ENCODE results near the gene ACTR6. TPM values are rescaled to one million over a fixed set of nuclear protein-coding genes. Genes with fewer than 3 reads are reported as not detected.

ACTR6 gene
- total and polyA plus RNA-seq, 9 of the 15 experiments (the other 6 are each of a cell fraction or from before 2014, with no cell fraction given): 26.1 to 109 (median 70.9) TPM

DNA sequence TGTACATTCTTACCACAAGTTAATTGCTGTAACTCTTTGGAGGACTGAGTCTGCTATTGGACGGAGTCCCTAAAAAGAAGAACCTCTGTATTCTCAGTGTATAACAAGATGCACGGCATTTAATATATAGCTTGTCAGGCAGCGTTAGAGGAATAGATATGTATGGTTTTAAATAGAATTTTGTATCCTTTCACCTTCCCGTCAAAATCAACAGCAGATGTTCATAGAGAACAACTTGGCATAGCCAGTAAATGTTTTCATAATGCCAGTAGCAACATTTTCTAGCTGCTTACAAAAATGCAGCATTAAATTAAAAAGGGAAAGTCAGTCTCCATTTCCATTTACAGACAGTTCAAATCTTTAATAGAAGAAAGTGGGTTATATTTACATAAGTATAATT lies 73.2 kb downstream of the ACTR6 start (continued):
- TF ChIP-seq, protein P1, sequence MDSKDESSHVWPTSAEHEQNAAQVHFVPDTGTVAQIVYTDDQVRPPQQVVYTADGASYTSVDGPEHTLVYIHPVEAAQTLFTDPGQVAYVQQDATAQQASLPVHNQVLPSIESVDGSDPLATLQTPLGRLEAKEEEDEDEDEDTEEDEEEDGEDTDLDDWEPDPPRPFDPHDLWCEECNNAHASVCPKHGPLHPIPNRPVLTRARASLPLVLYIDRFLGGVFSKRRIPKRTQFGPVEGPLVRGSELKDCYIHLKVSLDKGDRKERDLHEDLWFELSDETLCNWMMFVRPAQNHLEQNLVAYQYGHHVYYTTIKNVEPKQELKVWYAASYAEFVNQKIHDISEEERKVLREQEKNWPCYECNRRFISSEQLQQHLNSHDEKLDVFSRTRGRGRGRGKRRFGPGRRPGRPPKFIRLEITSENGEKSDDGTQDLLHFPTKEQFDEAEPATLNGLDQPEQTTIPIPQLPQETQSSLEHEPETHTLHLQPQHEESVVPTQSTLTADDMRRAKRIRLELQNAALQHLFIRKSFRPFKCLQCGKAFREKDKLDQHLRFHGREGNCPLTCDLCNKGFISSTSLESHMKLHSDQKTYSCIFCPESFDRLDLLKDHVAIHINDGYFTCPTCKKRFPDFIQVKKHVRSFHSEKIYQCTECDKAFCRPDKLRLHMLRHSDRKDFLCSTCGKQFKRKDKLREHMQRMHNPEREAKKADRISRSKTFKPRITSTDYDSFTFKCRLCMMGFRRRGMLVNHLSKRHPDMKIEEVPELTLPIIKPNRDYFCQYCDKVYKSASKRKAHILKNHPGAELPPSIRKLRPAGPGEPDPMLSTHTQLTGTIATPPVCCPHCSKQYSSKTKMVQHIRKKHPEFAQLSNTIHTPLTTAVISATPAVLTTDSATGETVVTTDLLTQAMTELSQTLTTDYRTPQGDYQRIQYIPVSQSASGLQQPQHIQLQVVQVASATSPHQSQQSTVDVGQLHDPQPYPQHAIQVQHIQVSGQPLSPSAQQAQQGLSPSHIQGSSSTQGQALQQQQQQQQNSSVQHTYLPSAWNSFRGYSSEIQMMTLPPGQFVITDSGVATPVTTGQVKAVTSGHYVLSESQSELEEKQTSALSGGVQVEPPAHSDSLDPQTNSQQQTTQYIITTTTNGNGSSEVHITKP (IDR thresholded peaks at IDR 0.05; ENCODE audit: partially characterized antibody): no peak
- TF ChIP-seq ZKSCAN3 (CRISPR knock-in tag; IDR thresholded peaks at IDR 0.05): no peak
- TF ChIP-seq KDM5B (IDR thresholded peaks at IDR 0.05; ENCODE audit: insufficient replicate concordance, low read depth, low read length): no peak
- TF ChIP-seq HMG20B (CRISPR knock-in tag; IDR thresholded peaks at IDR 0.05): no peak
- TF ChIP-seq GABPB1 (CRISPR knock-in tag; IDR thresholded peaks at IDR 0.05): no peak
- no peak for TF ChIP-seq HIVEP1 (CRISPR knock-in tag; IDR thresholded peaks at IDR 0.05)
- TF ChIP-seq NCOA1 (IDR thresholded peaks at IDR 0.05; ENCODE audit: low read depth): no peak
- TF ChIP-seq, protein P2, sequence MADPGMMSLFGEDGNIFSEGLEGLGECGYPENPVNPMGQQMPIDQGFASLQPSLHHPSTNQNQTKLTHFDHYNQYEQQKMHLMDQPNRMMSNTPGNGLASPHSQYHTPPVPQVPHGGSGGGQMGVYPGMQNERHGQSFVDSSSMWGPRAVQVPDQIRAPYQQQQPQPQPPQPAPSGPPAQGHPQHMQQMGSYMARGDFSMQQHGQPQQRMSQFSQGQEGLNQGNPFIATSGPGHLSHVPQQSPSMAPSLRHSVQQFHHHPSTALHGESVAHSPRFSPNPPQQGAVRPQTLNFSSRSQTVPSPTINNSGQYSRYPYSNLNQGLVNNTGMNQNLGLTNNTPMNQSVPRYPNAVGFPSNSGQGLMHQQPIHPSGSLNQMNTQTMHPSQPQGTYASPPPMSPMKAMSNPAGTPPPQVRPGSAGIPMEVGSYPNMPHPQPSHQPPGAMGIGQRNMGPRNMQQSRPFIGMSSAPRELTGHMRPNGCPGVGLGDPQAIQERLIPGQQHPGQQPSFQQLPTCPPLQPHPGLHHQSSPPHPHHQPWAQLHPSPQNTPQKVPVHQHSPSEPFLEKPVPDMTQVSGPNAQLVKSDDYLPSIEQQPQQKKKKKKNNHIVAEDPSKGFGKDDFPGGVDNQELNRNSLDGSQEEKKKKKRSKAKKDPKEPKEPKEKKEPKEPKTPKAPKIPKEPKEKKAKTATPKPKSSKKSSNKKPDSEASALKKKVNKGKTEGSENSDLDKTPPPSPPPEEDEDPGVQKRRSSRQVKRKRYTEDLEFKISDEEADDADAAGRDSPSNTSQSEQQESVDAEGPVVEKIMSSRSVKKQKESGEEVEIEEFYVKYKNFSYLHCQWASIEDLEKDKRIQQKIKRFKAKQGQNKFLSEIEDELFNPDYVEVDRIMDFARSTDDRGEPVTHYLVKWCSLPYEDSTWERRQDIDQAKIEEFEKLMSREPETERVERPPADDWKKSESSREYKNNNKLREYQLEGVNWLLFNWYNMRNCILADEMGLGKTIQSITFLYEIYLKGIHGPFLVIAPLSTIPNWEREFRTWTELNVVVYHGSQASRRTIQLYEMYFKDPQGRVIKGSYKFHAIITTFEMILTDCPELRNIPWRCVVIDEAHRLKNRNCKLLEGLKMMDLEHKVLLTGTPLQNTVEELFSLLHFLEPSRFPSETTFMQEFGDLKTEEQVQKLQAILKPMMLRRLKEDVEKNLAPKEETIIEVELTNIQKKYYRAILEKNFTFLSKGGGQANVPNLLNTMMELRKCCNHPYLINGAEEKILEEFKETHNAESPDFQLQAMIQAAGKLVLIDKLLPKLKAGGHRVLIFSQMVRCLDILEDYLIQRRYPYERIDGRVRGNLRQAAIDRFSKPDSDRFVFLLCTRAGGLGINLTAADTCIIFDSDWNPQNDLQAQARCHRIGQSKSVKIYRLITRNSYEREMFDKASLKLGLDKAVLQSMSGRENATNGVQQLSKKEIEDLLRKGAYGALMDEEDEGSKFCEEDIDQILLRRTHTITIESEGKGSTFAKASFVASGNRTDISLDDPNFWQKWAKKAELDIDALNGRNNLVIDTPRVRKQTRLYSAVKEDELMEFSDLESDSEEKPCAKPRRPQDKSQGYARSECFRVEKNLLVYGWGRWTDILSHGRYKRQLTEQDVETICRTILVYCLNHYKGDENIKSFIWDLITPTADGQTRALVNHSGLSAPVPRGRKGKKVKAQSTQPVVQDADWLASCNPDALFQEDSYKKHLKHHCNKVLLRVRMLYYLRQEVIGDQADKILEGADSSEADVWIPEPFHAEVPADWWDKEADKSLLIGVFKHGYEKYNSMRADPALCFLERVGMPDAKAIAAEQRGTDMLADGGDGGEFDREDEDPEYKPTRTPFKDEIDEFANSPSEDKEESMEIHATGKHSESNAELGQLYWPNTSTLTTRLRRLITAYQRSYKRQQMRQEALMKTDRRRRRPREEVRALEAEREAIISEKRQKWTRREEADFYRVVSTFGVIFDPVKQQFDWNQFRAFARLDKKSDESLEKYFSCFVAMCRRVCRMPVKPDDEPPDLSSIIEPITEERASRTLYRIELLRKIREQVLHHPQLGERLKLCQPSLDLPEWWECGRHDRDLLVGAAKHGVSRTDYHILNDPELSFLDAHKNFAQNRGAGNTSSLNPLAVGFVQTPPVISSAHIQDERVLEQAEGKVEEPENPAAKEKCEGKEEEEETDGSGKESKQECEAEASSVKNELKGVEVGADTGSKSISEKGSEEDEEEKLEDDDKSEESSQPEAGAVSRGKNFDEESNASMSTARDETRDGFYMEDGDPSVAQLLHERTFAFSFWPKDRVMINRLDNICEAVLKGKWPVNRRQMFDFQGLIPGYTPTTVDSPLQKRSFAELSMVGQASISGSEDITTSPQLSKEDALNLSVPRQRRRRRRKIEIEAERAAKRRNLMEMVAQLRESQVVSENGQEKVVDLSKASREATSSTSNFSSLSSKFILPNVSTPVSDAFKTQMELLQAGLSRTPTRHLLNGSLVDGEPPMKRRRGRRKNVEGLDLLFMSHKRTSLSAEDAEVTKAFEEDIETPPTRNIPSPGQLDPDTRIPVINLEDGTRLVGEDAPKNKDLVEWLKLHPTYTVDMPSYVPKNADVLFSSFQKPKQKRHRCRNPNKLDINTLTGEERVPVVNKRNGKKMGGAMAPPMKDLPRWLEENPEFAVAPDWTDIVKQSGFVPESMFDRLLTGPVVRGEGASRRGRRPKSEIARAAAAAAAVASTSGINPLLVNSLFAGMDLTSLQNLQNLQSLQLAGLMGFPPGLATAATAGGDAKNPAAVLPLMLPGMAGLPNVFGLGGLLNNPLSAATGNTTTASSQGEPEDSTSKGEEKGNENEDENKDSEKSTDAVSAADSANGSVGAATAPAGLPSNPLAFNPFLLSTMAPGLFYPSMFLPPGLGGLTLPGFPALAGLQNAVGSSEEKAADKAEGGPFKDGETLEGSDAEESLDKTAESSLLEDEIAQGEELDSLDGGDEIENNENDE (IDR thresholded peaks at IDR 0.05; ENCODE audit: low read depth, low read length): no peak
- TF ChIP-seq, protein P3, sequence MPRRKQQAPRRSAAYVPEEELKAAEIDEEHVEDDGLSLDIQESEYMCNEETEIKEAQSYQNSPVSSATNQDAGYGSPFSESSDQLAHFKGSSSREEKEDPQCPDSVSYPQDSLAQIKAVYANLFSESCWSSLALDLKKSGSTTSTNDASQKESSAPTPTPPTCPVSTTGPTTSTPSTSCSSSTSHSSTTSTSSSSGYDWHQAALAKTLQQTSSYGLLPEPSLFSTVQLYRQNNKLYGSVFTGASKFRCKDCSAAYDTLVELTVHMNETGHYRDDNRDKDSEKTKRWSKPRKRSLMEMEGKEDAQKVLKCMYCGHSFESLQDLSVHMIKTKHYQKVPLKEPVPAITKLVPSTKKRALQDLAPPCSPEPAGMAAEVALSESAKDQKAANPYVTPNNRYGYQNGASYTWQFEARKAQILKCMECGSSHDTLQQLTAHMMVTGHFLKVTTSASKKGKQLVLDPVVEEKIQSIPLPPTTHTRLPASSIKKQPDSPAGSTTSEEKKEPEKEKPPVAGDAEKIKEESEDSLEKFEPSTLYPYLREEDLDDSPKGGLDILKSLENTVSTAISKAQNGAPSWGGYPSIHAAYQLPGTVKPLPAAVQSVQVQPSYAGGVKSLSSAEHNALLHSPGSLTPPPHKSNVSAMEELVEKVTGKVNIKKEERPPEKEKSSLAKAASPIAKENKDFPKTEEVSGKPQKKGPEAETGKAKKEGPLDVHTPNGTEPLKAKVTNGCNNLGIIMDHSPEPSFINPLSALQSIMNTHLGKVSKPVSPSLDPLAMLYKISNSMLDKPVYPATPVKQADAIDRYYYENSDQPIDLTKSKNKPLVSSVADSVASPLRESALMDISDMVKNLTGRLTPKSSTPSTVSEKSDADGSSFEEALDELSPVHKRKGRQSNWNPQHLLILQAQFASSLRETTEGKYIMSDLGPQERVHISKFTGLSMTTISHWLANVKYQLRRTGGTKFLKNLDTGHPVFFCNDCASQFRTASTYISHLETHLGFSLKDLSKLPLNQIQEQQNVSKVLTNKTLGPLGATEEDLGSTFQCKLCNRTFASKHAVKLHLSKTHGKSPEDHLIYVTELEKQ (CRISPR knock-in tag; IDR thresholded peaks at IDR 0.05): no peak
- TF ChIP-seq MBD2 (IDR thresholded peaks at IDR 0.05; ENCODE audit: borderline replicate concordance, low read depth): no peak

Data from K562 (cell line).